RWPE2 (cell line): Measurements from ENCODE around the gene SGCB.

Experiments used
- ATAC-seq: fragments of 200-7000 bp; cut with Tn5 transposase; 3 replicates; pipeline ENCODE4 v1.9.1; 2021; ENCODE audit warnings: low read depth
- DNase-seq: peaks from one replicate; pipeline ENCODE4 v3.0.0-alpha.2; 2020; ENCODE audit warnings: low spot score
- H3K27ac ChIP-seq: fragments of 450-650 bp; 2 replicates; pipeline ENCODE4 v1.5.1; 2017; ENCODE audit warnings: mild to moderate bottlenecking; ENCODE audit not compliant: poor library complexity, severe bottlenecking
- H3K27me3 ChIP-seq: fragments of 250-450 bp; sonication (Bioruptor Pico); 2 replicates; pipeline ENCODE4 v1.5.1; 2021; ENCODE audit warnings: mild to moderate bottlenecking, moderate library complexity; ENCODE audit not compliant: insufficient read depth, poor library complexity, severe bottlenecking
- H3K36me3 ChIP-seq: fragments of 250-450 bp; sonication (Bioruptor Pico); 2 replicates; pipeline ENCODE4 v1.5.1; 2020; ENCODE audit warnings: low read depth, mild to moderate bottlenecking, moderate library complexity
- H3K4me1 ChIP-seq: fragments of 250-450 bp; sonication (Bioruptor Pico); 2 replicates; pipeline ENCODE4 v1.5.1; 2021; ENCODE audit warnings: mild to moderate bottlenecking, moderate library complexity; ENCODE audit not compliant: insufficient read depth, poor library complexity, severe bottlenecking
- H3K4me3 ChIP-seq: fragments of 250-450 bp; sonication (Bioruptor Pico); 2 replicates; pipeline ENCODE4 v1.5.1; 2021; ENCODE audit warnings: mild to moderate bottlenecking, moderate library complexity; ENCODE audit not compliant: severe bottlenecking
- H3K9me3 ChIP-seq: fragments of 250-450 bp; sonication (Bioruptor Pico); 2 replicates; pipeline ENCODE4 v1.5.1; 2021; ENCODE audit warnings: mild to moderate bottlenecking, moderate library complexity; ENCODE audit not compliant: severe bottlenecking
- CTCF ChIP-seq: fragments of 450-650 bp; IDR thresholded peaks from one replicate; pipeline ENCODE4 v1.5.1; 2017; ENCODE audit warnings: mild to moderate bottlenecking, moderate library complexity; ENCODE audit not compliant: poor library complexity, severe bottlenecking

The SGCB gene

GRCh38 chr4:52028970-52029369 is 9.1 kb downstream of the SGCB start:
- DNase-seq: no peak
- peak overlapping the region; percentile 13 for H3K27ac ChIP-seq
- H3K4me3 ChIP-seq: no peak overlapping the region
- peaks cover 6% of the 10 kb centered on the region for H3K4me1 ChIP-seq
- ATAC-seq: peak; percentile 94
- no peaks in the 10 kb centered on the region for H3K27me3 ChIP-seq
- no peak for TF ChIP-seq CTCF
- peaks cover 75% of the 10 kb centered on the region for H3K36me3 ChIP-seq
- no peaks in the 10 kb centered on the region for H3K9me3 ChIP-seq

GRCh38 chr4:52019936-52020657 is 18.0 kb downstream of the SGCB start, which contains the start of gene LRRC66:
Gene LRRC66 (minus strand): TSS chr4:52020363. CDS start chr4:52017613, 2,750 bp downstream.
- no peak for TF ChIP-seq CTCF
- no peaks in the 10 kb centered on the region for H3K4me1 ChIP-seq
- no peaks in the 10 kb centered on the region for H3K9me3 ChIP-seq
- no peak within 1 kb of the TSS for H3K27ac ChIP-seq
- no peaks in the 10 kb centered on the region for H3K27me3 ChIP-seq
- DNase-seq (no peak), ATAC-seq (no peak)
- H3K36me3 ChIP-seq: peaks cover 27% of the 10 kb centered on the region
- no peak within 1 kb of the TSS for H3K4me3 ChIP-seq

- Histone ChIP-seq H3K4me3 (no peak overlapping the region), H3K27ac (no peak overlapping the region), H3K4me1 (no peaks in the 10 kb centered on the region), H3K9me3 (no peaks in the 10 kb centered on the region), H3K36me3 (peaks cover 8% of the 10 kb centered on the region), H3K27me3 (no peaks in the 10 kb centered on the region)
- DNase-seq (no peak), ATAC-seq (no peak)
- TF ChIP-seq CTCF: no peak
Measured at GRCh38 chr4:52017814-52018213, 20.3 kb downstream of the SGCB start.

GRCh38 chr4:52016981-52017380 is 21.1 kb downstream of the SGCB start:
- no peak overlapping the region for H3K27ac ChIP-seq
- H3K4me3 ChIP-seq: no peak overlapping the region
- no peaks in the 10 kb centered on the region for H3K9me3 ChIP-seq
- no peak for TF ChIP-seq CTCF
- no peaks in the 10 kb centered on the region for H3K27me3 ChIP-seq
- ATAC-seq (no peak), DNase-seq (no peak)
- H3K4me1 ChIP-seq: no peaks in the 10 kb centered on the region
- H3K36me3 ChIP-seq: no peaks in the 10 kb centered on the region

- H3K4me3 ChIP-seq: no peak overlapping the region
- DNase-seq (no peak), ATAC-seq (no peak)
- H3K27ac ChIP-seq: no peak overlapping the region
- no peaks in the 10 kb centered on the region for H3K9me3 ChIP-seq
- H3K27me3 ChIP-seq: no peaks in the 10 kb centered on the region
- no peaks in the 10 kb centered on the region for H3K36me3 ChIP-seq
- TF ChIP-seq CTCF: peak; percentile 12
- no peaks in the 10 kb centered on the region for H3K4me1 ChIP-seq
Measured at GRCh38 chr4:52015366-52015765, 22.7 kb downstream of the SGCB start.
